ENCODE data around the gene DNAJC17.

Gene DNAJC17

DNA sequence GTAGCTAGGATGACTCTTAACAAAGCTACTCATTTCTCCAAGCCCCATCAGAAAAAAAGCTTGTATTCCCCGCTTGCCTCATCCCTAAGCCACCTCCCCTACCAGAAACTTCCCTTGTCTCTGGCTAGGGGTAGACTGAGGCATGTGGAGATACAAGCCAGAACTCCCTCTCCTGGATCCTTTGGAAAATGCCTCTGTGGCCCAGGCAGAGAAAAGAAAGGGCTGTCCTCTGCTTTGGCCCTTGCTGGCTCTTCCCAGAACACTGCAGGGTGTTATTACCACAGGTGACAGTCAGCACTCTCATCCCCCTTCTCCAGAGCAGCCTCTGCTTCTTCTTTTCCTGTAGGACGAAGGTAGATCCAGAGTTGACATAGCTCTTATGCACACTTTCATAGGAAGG, 67.4 kb downstream of the DNAJC17 start:
- DNase-seq (ENCODE audit: low spot score), result no peak

DNA sequence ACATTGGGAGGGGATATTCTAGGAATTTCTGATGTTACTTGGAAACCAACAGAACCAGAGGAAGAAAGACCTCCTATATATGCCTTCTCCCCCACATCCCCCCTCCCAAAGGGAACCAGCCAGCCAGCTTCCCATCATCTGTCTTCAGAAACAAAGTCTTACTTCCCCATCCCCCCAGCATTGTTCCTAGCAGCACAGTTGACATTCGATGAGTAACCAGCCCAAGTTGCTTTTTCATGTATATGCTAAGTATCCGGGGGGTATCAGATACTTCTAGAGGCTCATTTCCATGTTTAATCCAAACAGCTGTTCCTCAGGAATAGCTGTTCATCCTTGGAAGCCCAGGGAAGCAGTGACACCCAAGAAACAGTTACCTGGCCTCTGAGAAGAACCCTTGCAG, 68.2 kb downstream of the DNAJC17 start:
- DNase-seq (ENCODE audit: low spot score), result no peak

DNA sequence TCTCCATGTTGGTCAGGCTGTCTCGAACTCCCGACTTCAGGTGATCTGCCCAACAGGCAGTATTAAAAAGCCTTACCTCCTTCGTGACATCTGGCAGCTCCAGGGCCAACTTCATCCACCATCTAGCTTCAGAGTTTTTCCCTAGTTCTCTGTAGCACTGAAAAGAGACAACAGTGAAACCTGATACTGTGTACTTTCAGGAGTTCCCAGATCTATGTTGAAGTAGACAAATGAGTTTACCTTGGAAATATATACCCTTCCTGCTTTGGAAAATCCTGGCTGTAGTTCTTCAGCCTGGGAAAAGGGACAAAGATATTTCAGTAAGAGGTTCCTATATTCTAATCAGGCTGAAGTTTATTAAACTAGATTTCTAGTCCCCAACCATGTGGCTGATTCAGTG, 70.2 kb downstream of the DNAJC17 start:
- DNase-seq (ENCODE audit: low spot score), result no peak

DNA sequence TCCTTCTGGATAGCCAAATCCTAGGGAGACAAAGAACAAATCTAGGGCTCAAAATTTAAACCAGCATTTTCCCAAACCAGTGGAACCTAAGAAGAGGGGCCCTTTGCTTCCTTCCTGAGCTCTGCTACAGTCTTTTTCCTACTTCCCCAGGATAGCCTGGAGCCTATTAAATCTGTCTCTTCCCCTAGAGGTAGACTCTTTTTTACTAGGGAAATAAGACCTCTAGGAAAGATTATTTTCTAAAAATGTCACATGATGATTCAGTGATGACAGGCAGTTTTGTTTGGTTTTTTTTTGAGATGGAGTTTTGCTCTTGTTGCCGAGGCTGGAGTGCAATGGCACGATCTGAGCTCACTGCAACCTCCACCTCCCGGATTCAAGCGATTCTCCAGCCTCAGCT, 70.7 kb downstream of the DNAJC17 start:
- DNase-seq (ENCODE audit: low spot score), result no peak

DNA sequence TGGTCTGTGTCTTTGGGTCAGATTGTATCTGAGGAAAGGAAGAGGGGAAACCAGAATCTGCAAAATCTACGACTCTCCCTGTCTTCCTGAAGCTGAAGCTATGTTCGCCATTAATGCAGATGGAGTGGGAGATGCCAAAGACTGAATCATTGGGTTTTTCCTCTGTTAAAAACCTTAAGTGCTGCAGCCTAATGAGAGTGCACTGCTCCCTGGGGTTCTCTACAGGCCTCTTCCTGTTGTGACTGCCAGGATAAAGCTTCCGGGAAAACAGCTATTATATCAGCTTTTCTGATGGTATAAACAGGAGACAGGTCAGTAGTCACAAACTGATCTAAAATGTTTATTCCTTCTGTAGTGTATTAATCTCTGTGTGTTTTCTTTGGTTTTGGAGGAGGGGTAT, 76.2 kb downstream of the DNAJC17 start:
- DNase-seq (ENCODE audit: low spot score), result no peak

DNA sequence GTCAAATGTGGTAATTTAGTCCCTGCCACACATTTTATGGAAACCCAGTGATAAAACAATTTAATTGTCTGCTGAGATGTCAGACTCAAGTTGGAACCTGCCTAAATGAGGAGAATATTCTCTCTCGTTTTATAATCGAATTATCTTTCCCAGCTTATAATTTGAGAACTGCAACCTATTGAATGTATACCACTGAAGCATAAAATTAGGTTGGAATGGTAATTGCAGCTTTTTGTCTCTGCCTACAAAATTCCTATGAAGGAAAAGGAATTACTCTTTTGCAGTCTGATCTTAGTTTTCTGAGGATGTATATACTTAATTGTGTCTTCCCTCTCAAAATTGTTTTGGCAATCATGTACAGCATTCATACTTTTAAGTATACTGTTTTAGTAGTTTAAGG, 83.4 kb downstream of the DNAJC17 start:
- DNase-seq (ENCODE audit: low spot score), result no peak

DNA sequence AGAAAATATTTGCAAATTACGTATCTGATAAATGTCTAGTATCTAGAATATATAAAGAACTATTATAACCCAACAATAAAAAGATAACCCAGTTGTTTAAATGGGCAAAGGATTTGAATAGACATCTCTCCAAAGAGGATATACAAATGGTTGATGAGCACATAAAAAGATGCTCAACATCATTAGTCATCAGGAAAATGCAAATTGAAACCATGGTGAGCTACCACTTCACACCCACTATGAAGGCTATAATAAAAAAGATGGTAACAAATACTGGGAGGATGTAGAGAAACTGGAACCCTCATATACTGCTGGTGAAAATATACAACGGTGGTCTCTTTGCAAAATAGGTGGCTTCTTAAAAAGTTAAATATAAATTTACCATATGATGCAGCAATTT, 84.3 kb downstream of the DNAJC17 start:
- no peak for DNase-seq (ENCODE audit: low spot score)

DNA sequence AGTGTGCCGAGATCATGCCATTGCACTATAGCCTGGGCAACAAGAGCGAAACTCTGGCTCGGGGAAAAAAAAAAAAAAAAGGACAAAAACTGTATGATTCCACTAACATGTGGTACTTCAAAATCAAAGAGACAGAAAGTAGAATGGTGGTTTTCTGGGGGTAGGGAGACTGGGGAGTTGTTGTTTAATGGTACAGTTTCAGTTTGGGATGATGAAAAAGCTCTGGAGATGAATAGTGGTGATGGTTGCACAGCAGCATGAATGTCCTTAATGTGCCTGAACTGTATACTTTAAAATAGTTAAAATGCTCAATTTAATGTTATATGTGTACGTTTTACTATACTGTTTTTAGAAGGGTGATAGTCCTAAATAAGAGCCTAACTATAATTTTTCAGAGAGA, 84.9 kb downstream of the DNAJC17 start:
- DNase-seq (ENCODE audit: low spot score), result no peak

DNA sequence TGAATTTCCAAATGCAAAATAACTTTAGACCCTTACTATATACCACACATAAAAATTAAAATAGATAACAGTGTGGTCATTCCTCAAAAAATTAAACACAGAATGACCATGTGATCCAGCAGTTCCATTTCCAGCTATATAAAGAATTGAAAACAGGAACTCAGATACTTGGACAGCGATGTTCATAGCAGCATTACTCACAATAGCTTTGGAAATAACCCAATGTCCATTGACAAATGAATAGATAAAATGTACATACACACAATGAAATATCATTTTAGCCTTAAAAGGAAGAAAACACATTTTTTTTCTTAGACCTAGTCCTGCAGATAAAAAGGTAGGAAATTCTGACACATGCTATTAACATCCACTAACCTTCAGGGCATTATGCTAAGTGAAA, 85.6 kb downstream of the DNAJC17 start:
- DNase-seq (ENCODE audit: low spot score), result no peak

DNA sequence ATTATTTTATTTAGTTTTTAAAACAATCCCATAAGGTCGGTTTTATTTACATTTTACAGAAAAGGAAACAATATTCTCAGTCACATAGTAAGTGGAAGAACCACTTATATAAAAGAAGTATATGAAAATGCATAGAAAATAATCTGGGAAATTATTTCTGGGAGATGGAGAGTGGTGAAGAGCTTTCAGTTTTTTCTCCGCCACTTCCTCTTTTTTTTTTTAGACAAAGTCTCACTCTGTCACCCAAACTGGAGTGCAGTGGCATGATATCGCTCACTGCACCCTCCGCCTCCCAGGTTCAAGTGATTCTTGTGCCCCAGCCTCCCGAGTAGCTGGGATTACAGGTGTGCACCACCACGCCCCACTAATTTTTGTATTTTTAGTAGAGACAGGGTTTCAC, 91.1 kb downstream of the DNAJC17 start:
- no peak for DNase-seq (ENCODE audit: low spot score)

All from pons (tissue), 1 donor.